A673 (cell line): Measurements from ENCODE around the gene SYTL1.

Source experiments
- CTCF ChIP-seq: fragments of 300-800, 200-600 bp; sonication (generic); conservative IDR thresholded peaks from 2 replicates; pipeline ENCODE4 v1.5.1; 2017; ENCODE audit warnings: low read depth, mild to moderate bottlenecking, antibody characterized with exemption, low read length, moderate library complexity, mixed read lengths
- EZH2 ChIP-seq: fragments of 200-600 bp; sonication (generic); IDR thresholded peaks from 2 replicates; pipeline ENCODE4 v1.6.1; 2017; ENCODE audit warnings: borderline replicate concordance, low read depth, mild to moderate bottlenecking, mixed read lengths, antibody characterized with exemption, low read length; ENCODE audit not compliant: poor library complexity, severe bottlenecking

GRCh38 chr1:27356277-27356618 lies 14.4 kb downstream of the SYTL1 start:
- TF ChIP-seq CTCF: no peak
- TF ChIP-seq EZH2: no peak
